ENCODE results near the gene CLIP1.

Gene CLIP1

GRCh38 chr12:122238861-122239260 is 183.6 kb downstream of the CLIP1 start:
- peaks cover 15% of the 10 kb centered on the region for H3K36me3 ChIP-seq (ENCODE audit: control insufficient read depth, insufficient read depth, low read length)
- no peak overlapping the region for H3K9ac ChIP-seq (ENCODE audit: low read length)
- H3K4me1 ChIP-seq (ENCODE audit: control insufficient read depth, insufficient read depth, low read length) = no peaks in the 10 kb centered on the region
- no peak overlapping the region for H3K4me3 ChIP-seq (ENCODE audit: low read length)
- H3K27me3 ChIP-seq (ENCODE audit: control insufficient read depth, insufficient read depth, low read length) = no peaks in the 10 kb centered on the region
- no peak overlapping the region for H3K27ac ChIP-seq (ENCODE audit: low read depth, low read length)

- no peaks in the 10 kb centered on the region for H3K27me3 ChIP-seq (ENCODE audit: control insufficient read depth, insufficient read depth, low read length)
- H3K27ac ChIP-seq (ENCODE audit: low read depth, low read length) = no peak overlapping the region
- no peaks in the 10 kb centered on the region for H3K4me1 ChIP-seq (ENCODE audit: control insufficient read depth, insufficient read depth, low read length)
- H3K36me3 ChIP-seq (ENCODE audit: control insufficient read depth, insufficient read depth, low read length) = peaks cover 17% of the 10 kb centered on the region
- H3K4me3 ChIP-seq (ENCODE audit: low read length) = no peak overlapping the region
- no peak overlapping the region for H3K9ac ChIP-seq (ENCODE audit: low read length)
Observed at GRCh38 chr12:122235741-122236140, 186.7 kb downstream of the CLIP1 start.

GRCh38 chr12:122232691-122233090 is 189.8 kb downstream of the CLIP1 start:
- Histone ChIP-seq H3K36me3 (ENCODE audit: control insufficient read depth, insufficient read depth, low read length) (peaks cover 20% of the 10 kb centered on the region), H3K9ac (ENCODE audit: low read length) (no peak overlapping the region), H3K27ac (ENCODE audit: low read depth, low read length) (no peak overlapping the region), H3K4me3 (ENCODE audit: low read length) (no peak overlapping the region), H3K27me3 (ENCODE audit: control insufficient read depth, insufficient read depth, low read length) (no peaks in the 10 kb centered on the region), H3K4me1 (ENCODE audit: control insufficient read depth, insufficient read depth, low read length) (no peaks in the 10 kb centered on the region)

GRCh38 chr12:122230798-122231197 is 191.7 kb downstream of the CLIP1 start:
- Histone ChIP-seq H3K36me3 (ENCODE audit: control insufficient read depth, insufficient read depth, low read length) (peaks cover 19% of the 10 kb centered on the region), H3K27ac (ENCODE audit: low read depth, low read length) (no peak overlapping the region), H3K4me3 (ENCODE audit: low read length) (no peak overlapping the region), H3K27me3 (ENCODE audit: control insufficient read depth, insufficient read depth, low read length) (no peaks in the 10 kb centered on the region), H3K9ac (ENCODE audit: low read length) (no peak overlapping the region), H3K4me1 (ENCODE audit: control insufficient read depth, insufficient read depth, low read length) (peaks cover 4% of the 10 kb centered on the region)

GRCh38 chr12:122228092-122228491 is 194.4 kb downstream of the CLIP1 start:
- Histone ChIP-seq H3K4me1 (ENCODE audit: control insufficient read depth, insufficient read depth, low read length) (peaks cover 4% of the 10 kb centered on the region), H3K27me3 (ENCODE audit: control insufficient read depth, insufficient read depth, low read length) (no peaks in the 10 kb centered on the region), H3K36me3 (ENCODE audit: control insufficient read depth, insufficient read depth, low read length) (peaks cover 15% of the 10 kb centered on the region), H3K9ac (ENCODE audit: low read length) (no peak overlapping the region), H3K4me3 (ENCODE audit: low read length) (no peak overlapping the region), H3K27ac (ENCODE audit: low read depth, low read length) (no peak overlapping the region)

GRCh38 chr12:122227341-122227740 is 195.1 kb downstream of the CLIP1 start:
- no peaks in the 10 kb centered on the region for H3K27me3 ChIP-seq (ENCODE audit: control insufficient read depth, insufficient read depth, low read length)
- H3K9ac ChIP-seq (ENCODE audit: low read length) = no peak overlapping the region
- peaks cover 20% of the 10 kb centered on the region for H3K36me3 ChIP-seq (ENCODE audit: control insufficient read depth, insufficient read depth, low read length)
- no peak overlapping the region for H3K4me3 ChIP-seq (ENCODE audit: low read length)
- peaks cover 4% of the 10 kb centered on the region for H3K4me1 ChIP-seq (ENCODE audit: control insufficient read depth, insufficient read depth, low read length)
- H3K27ac ChIP-seq (ENCODE audit: low read depth, low read length) = no peak overlapping the region

GRCh38 chr12:122226366-122227125 is 195.9 kb downstream of the CLIP1 start:
- peak overlapping the region; percentile 52 for H3K4me3 ChIP-seq (ENCODE audit: low read length)

GRCh38 chr12:122225683-122226365 is 196.6 kb downstream of the CLIP1 start, which contains the start of gene DIABLO:
Gene DIABLO (minus strand): TSS chr12:122226052. CDS start chr12:122226014, 38 bp downstream.
- Histone ChIP-seq H3K4me3 (ENCODE audit: low read length) (peak within 1 kb of the TSS; percentile 91), H3K4me1 (ENCODE audit: control insufficient read depth, insufficient read depth, low read length) (peaks cover 4% of the 10 kb centered on the region), H3K36me3 (ENCODE audit: control insufficient read depth, insufficient read depth, low read length) (peaks cover 22% of the 10 kb centered on the region), H3K27me3 (ENCODE audit: control insufficient read depth, insufficient read depth, low read length) (no peaks in the 10 kb centered on the region), H3K9ac (ENCODE audit: low read length) (peak within 1 kb of the TSS; percentile 97), H3K27ac (ENCODE audit: low read depth, low read length) (peak within 1 kb of the TSS; percentile 97)

More at GRCh38 chr12:122226366-122227125, 195.9 kb downstream of the CLIP1 start:
- no peaks in the 10 kb centered on the region for H3K27me3 ChIP-seq (ENCODE audit: control insufficient read depth, insufficient read depth, low read length)
- peaks cover 20% of the 10 kb centered on the region for H3K36me3 ChIP-seq (ENCODE audit: control insufficient read depth, insufficient read depth, low read length)
- H3K9ac ChIP-seq (ENCODE audit: low read length) = no peak overlapping the region
- H3K27ac ChIP-seq (ENCODE audit: low read depth, low read length) = no peak overlapping the region
- peaks cover 4% of the 10 kb centered on the region for H3K4me1 ChIP-seq (ENCODE audit: control insufficient read depth, insufficient read depth, low read length)
